Suppressor macrophage (primary cell): Measurements from ENCODE around the gene DEFB114.
A peak's percentile ranks its signal among the peaks of the same experiment; 100 is the strongest.
"Not testable (repeated sequence)": the region's sequence is repeated elsewhere in the genome, so short reads cannot be mapped to it uniquely, and the experiment has no call there.

Source experiments
- DNase-seq, 4 experiments: peaks; one replicate each; pipeline ENCODE4 v3.0.0-alpha.2; 2020 to 2022
- total RNA-seq, 17 experiments: gene quantifications; one replicate each; lab custom pipeline; 2026; ENCODE audit warnings: mixed read lengths in 6 of 17, inconsistent platforms in 3 of 17; lab: John Stamatoyannopoulos, UW

Gene DEFB114, protein sequence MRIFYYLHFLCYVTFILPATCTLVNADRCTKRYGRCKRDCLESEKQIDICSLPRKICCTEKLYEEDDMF
- total RNA-seq: 0 to 0.44 (median 0) reads per million in 17 experiments

DNA sequence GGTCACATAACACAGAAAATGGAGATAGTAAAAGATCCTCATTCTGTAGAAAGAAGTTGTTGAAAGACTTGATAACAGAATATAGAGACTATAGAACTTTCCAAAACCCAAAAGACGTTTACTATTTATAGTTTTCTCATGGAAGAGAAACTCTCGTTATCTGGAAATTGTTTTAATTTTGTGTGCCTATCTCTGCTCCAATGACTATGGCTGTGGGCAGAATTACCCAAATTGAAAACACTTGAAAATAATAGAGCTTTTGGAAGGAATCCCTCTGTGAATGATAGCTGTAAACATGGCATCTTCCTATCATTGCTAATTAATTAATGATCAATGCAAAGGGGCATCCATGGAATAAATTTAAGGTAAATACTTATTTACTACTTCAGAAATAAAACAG is at the start of gene DEFB114:
DEFB114 (minus strand) TSS at position 101 of the 400 bp plus-strand sequence; CDS start at position 42, 59 bp downstream.
- no peak for DNase-seq

DNA sequence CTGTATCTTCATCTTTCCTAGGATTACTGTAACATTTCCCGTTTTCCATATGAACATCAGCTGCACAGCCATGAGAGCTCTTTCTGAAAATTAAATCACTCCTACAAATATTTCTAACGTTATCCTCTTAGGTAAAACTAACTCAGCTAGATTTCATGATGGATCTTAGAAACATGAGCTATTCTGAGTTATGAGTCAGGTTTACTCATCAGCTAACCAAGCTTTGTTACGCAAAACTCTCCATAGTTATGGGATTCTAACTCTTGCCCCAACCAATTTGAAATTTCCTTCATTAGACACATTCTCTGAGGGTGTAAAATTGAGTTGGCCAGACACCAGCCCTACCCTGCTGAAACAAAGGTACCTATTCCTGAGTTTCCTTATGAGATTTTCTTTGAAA is 43.9 kb upstream of the DEFB114 start:
- DNase-seq: no peak

DNA sequence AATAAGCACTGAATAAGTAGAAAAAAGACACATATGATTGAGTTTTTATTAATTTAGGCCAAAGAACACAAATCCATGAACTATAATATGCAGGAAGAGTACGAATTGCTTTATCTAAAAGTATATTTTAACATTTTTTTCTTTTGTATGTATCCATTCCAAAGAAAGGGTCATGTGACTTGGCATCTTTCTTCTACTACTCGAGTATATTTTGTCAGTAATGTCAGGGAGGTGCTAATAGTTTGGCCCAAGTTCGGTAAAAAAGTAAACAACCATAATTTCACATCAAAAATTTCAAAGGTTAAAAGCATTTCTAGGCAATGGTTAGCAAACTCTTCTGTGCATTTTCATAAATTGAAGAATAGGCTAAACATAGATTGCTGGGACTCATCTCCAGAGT is 39.2 kb upstream of the DEFB114 start:
- no peak for DNase-seq

DNA sequence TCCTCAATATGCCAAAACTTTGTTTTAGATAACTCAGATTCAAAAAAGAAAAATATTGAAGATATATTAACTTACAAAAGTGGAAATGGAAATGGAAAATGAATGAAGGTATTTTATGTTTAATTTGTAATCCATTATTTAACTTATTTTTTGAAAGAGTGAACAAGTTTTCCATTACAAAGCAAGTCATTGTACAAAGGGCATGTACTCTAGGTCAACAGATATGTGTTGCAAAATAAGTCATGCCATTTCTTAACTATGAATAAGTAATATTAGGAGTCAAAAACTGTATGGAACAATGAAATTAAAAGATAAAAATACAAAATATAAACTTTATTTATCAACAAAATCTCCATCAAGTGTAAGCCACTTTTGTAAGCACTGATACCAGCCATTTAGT is 31.3 kb upstream of the DEFB114 start:
- DNase-seq: no peak

DNA sequence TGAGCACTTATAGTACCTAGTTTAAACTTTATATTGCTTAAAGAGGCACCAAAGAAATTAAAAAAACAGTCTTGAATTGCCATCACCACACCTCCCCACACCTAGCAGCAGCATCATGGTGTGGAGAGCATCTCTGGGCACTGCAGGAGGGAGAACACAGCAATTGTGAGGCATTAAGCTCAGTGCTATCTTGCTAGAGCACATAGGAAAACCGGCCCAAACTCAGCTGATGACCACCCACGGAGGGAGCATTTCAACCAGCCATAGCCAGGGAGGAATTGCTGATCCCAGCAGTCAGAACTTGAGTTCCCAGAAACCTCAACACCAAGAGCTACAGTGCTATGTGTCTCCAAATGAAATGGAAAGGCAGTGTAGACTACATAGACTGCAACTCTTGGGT is 24.9 kb upstream of the DEFB114 start:
- DNase-seq: no peak

DNA sequence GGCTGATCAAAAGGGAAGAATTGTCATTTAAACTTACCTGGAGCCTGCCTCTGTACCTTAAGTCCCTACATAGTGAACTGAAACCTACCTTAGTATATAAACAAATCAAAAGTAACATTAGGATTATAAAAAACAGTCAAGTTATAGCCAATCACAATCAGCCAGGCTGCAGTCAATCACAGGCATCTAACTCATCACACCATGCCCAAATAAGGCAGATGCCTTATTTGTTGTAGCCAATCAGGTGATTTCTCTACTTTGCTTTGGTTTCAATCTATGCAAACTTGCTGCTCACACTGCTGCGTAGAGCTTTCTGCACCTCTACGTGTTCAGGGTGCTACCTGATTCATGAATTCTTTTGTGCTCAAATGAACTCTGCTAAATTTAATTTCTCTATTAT is 23.8 kb upstream of the DEFB114 start:
- no peak for DNase-seq

DNA sequence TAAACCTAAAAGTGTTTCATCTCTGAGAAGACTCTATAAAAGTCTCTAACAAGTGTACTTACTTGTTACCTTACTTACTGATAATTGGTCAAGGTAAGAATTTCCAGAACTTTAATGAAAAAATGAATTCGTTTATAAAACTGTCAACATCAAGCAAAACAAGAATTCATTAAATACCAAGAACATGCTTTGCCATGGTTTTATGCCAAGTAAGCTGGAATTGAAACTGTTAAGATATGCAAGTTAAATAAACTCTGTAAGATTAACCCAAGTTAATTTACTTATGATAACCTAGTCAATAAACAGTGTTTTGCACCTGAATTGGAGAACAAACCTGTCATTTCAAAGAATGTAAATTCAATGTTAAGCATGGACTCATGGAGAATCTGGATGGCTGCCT is 22.6 kb upstream of the DEFB114 start:
- DNase-seq: no peak

DNA sequence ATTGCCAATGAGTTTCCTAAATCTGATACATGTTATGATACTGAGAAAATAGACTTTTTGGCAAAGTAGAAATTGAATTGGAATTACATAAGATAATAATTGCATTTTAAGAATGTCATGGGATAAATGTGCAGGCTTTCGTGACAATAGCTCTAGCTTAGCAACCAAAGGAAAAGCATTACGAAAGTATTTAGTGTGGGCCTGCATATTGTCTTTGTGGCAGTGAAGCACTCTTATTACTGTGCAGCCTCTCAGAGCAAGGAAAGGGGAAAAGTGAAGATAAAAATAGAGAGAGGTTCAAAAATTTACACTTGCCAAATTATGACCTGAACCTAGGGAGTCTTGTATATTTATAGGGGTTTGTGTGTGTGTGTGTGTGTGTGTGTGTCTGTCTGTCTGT is 18.1 kb upstream of the DEFB114 start:
- DNase-seq: no peak

DNA sequence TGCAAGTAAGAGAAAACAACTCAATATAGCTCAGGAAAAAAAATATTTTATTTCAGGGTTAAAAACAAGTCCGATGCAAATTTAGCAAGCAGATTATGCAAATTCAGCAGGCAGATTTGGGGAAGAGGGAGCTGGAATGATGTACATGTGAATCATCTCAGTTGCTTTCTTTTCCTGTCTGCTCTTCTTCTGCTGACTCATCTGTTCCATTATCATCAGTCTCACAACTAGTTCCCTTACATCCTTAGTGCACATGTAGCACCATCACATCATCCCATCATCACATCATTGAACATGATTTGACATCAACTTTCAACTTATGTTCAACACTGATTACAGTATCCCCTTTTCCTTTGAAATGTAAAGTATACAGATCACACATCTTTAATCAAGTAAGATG is 16.9 kb upstream of the DEFB114 start:
- peak in 2 of 4 experiments; percentile 0 to 13 for DNase-seq

DNA sequence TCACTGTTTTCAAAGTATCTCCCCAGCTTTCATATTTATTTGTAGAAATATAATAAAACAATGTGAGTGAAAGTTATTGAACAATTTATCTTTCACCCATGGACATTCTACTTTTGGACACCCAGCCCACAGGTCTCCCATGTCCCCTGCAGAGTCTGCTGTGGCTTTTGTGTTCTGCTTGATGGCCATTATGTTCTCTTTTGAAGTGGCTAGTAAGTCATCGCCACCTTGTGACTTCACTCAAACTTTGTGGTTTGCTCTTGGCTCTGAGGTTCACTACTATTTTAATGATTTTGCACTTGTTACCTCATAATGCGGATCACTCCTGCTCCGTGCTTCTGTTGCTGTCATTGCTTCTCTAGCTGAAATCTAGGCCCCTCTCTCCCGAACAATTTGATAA is 15.6 kb upstream of the DEFB114 start:
- DNase-seq: no peak

DNA sequence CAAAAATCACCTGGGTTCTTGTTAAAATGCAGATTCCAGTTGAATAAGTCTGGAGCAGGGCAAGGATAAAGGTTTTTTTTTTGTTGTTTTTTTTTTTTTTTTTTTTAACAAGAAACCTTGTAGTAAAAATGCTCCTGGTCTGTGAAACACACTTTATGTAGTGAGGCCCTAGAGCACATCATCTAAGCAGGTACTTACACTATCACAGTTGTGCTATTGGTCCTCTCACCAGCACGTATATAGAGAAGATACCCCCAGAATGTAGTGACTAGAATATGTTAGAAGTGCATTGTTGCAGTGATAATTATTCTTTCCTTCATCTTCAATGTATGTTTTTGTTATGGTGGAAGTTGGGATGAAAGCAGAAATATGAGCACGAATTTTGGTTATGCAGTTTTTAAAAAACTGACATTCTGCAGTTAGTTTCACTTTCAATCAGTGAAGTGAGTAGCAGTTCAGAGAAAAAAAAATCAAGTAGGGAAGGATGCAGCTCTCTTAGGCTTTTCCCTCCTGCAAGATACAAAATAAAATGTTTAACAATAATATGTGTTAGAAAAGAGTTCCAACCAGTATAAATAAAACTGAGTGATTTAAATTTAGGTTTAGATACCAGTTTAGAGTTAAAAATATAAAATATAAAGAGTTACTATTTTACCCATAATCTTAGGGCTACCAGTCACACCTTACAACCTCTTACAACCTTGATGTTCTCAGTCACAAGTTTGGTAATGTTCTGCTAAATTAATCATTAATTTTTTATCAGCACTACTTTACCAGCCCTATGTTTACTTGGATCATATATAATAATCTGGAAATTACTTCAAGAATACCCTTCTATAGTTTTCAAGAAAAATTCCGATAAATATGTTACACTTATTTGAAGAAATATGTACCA is 14.6 kb upstream of the DEFB114 start:
- no peak for DNase-seq

DNA sequence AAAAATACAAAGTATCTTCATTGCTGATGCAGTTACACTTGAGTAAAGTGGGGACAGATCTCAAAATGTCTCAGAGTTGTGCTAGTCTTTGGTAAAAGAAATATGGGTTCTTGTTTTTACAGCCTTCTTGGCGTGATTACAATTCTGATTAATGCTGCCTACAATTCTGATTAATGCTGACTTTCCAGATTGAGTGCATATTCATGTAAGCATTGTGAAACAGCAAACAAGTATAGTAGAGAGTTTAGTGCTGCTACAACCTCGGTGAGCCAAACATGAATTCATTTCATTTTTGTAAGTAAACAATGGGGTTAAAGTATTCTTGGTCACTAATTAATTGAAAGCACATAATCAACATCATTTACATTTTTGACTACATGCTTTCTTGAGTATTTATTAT is 5.6 kb upstream of the DEFB114 start, which contains the start of gene DEFB113:
DEFB113 (minus strand) TSS at position 21 of the 400 bp plus-strand sequence; CDS start at position 21, 0 bp downstream.
- no peak for DNase-seq

DNA sequence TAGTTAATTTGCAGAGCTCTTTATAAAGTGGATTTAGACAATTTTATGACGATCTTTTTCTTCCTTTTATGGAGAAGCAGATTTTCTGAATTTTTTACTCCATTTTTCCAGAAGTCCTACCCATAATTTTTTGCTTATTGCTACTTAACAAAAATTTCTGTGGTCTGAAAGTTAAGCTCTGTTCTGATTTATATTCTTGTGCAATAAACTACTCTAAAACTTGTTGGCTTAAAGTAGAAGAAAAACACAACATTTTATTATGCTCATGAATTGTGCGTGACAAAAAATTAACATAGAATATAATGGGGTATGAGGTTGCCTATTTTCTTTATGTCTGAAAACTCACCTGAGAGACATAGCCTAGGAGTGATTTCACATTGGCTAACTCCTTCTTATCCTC is 2.9 kb upstream of the DEFB114 start:
- DNase-seq: no peak

DNA sequence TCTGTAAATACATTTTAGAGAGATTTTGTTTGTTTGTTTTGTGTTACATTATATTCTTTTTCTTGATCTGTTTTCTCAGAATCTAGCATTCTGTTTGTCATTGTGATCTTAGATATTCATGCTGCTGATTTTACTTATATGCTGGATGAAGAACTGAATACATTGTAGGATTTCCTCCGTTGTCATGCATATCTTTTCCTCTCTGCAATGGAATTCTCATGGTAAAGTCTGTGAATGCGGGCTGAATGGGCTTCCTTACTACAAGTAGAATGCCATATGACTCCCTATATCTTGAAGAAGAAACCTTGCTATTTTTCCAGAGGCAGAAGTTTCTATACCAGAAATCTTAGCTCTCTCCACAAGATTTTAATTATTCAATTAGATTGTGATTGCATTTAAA is 2.4 kb upstream of the DEFB114 start:
- no peak for DNase-seq

DNA sequence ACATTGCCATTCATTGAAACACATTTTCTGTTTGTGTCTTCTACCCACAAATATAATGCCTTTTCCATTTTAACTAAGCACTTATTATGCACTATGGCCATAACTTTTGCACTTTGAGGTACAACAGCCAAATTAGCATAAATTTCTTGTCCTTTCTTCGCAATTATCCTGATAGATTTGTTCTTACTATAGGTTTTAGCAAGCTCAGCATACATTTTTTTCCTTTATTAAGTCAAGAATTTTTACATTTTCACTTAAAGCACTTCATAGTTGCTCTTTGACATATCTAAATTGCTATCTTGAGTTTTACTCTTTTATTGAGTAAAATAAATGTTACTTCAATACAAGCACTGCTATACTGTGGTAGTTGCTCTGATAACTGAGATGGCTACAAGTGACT is 5.8 kb downstream of the DEFB114 start:
- no peak for DNase-seq

DNA sequence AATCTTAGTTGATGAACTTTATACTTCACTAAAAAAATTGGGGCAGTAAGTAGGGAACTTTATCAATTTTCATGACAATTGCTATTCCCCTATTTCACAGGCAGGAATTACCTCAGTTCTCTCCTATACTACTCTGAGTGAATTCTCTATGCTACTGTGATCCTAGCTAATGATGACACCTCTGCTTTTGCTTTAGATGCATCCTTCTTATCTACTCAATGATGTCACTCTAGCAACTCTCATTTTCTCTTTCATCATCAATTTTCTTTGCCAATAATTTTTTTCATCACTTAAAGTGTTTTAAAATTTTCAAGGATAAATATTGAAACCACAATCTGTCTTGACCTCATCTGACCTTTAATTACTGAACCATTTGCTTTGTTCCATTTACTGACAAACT is 8.1 kb downstream of the DEFB114 start:
- DNase-seq: no peak

DNA sequence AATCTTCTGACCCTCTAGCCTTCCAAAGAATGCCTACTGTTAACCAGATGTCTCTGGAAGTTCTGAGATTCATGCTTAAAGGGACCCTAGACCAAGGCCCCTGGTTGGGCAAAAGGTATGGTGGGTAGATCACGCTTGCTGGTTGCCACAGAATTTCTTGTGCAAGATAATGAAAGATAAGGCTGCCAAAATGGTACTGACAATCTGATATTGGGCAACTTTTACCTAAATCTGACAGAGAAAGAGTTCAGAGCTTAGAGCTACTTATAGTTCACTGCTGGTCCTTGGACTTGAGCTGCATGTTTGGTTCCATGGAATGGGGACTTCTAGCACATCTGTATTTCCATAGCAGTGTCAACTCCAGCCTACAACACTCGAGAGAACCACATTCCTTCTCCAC is 12.0 kb downstream of the DEFB114 start:
- DNase-seq: no peak

DNA sequence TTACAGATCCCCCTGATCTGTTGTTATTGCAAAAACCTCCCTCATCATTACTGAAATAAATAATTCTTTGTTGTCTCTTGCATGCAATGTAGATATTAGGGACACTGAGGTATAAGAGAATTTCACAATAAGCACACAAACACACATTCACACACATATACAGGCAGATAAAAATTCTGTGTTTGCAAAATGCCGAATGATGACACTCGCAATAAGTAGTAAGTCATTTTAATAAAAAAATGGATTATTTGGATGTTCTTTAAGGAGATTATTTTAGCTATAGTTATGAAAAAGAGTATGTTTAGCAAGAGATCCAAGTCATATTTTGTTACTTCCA is 13.6 kb downstream of the DEFB114 start:
- no peak for DNase-seq

DNA sequence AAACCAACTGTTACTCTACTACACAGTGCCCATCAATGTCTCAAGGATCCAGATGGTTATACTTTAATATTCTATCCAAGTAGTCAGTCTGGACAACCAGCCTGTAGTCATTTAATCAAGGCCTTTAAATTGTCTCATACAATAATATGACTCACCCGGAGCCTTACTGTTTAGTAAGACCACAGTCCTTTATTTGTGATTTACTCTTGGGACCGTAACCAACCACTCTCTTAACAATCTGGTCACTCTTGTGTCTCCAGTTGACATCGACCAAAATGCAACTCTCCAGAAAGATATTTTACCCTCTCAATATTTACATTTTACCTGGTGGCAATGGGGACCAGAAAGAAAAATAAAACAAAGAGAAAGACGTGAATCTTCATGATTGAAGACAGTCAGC is 14.9 kb downstream of the DEFB114 start:
- no peak for DNase-seq

DNA sequence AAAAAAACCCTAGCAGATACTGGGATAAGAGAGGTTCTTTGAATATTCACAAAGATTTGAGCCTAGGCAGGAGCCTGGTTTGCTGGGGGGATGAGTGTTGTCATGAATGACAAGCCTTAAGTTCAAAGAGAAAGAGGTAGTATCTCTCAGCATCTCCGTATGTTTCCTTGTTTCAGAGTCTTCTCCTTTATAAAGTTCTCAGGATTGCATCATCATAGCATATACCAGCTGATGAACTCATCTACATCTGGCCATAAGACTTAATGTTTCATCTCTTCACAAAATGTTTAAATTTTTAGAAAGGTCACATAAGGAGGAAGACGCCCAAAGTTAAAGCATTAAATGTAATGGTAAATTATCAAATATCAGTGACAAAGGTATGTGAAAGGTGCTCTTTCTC is 17.1 kb downstream of the DEFB114 start:
- DNase-seq: no peak

DNA sequence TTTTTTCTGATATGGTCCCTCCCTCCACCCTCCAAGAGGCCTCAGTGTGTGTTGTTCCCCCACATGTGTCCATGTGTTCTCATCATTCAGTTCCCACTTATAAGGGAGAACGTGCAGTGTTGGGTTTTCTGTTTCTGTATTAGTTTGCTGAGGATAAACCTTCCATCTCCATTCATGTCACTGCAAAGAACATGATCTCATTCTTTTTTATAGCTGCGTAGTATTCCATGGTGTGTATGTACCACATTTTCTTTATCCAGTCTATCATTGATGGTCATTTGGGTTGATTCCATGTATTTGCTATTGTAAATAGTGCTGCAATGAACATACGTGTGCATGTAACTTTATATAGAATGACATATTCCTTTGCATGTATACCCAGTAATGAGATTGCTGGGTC is 19.9 kb downstream of the DEFB114 start:
- not testable (repeated sequence) for DNase-seq

DNA sequence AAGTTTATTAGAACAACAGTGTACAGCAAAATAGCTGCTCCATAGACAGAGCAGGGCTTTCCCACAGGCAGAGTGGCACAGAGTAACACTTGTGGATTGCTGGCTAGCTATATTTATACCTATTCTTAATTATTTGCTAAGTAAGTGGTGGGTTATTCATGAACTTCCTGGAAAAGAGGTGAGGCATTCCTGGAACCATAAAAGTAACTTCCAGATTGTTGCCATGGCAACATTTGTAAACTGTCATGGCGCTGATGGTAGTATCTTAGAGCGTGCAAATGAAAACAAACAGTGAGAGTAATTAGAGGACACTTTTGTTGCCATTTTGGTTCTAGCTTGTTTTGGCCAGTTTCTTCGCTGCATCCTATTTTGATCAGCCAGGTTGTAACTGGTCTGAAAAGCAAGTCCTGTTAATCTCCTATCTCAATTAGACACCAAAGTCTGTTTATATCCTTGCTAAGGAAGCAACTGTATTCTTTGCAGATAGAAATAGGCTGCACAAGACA is 23.9 kb downstream of the DEFB114 start:
- no peak for DNase-seq

DNA sequence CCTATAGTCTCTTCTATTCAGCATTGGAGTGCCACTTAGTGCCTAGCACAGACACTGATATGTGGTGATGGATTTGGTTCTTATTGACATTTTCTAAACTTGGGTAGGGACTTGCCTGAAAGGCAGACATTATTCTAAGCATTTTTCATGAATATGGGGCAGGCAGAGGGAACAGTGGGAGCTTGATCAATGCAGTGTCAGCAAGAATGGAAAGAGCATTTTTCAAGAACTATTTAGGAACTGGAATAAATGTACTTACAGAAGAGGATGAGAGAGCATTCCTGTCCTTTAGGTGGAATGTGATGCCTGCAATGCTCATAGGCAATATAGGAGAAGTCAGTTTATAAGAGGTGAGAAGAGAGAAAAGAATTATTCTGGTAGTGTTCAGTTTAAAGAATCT is 26.2 kb downstream of the DEFB114 start:
- no peak for DNase-seq

DNA sequence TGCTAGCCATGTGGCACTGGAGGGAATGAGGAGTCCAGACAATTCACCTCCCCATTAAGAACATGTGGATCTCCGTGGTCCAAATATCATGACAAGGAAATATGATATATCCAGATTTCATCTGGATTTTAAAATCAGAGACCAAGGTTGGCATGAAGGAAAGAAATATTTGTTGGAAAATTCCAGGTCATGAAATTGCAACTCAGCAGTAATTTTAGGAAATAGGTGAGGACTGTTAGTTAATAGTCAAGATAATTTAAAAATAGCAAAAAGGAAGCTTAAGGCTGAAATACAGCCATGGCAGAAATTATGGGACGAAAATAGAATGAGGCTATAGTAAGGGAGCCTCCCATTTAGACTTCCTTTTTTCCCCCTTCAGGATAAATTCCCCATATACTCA is 26.9 kb downstream of the DEFB114 start:
- DNase-seq: no peak
